ENCODE data around the gene ZNF101.
A peak's percentile ranks its signal among the peaks of the same experiment; 100 is the strongest.

The ZNF101 gene

GRCh38 chr19:19668230-19669012 is at the start of gene ZNF101:
ZNF101 (plus strand) TSS chr19:19668839; CDS start chr19:19668964, 125 bp downstream.
- DNase-seq: peak; percentile 87

GRCh38 chr19:19619181-19619848 is 49.3 kb upstream of the ZNF101 start:
- DNase-seq: no peak

- no peak for DNase-seq
Observed at GRCh38 chr19:19619849-19620210, 48.8 kb upstream of the ZNF101 start.

- DNase-seq: no peak
Observed at GRCh38 chr19:19623383-19623782, 45.3 kb upstream of the ZNF101 start.

GRCh38 chr19:19624032-19624570 is 44.5 kb upstream of the ZNF101 start:
- no peak for DNase-seq

- DNase-seq: no peak
Observed at GRCh38 chr19:19626516-19627472, 41.8 kb upstream of the ZNF101 start.

GRCh38 chr19:19627621-19628500 is 40.8 kb upstream of the ZNF101 start, which contains the start of gene LPAR2:
LPAR2 (minus strand) TSS chr19:19628220; CDS start chr19:19627275, 945 bp downstream.
- DNase-seq: peak; percentile 66

- DNase-seq: peak; percentile 30
Observed at GRCh38 chr19:19628501-19629134, 40.0 kb upstream of the ZNF101 start.

GRCh38 chr19:19630062-19630414 is 38.6 kb upstream of the ZNF101 start:
- no peak for DNase-seq

- no peak for DNase-seq
Observed at GRCh38 chr19:19630426-19630825, 38.2 kb upstream of the ZNF101 start.

GRCh38 chr19:19631346-19631745 is 37.3 kb upstream of the ZNF101 start:
- no peak for DNase-seq

- DNase-seq: no peak
Observed at GRCh38 chr19:19632661-19633060, 36.0 kb upstream of the ZNF101 start.

- DNase-seq: no peak
Observed at GRCh38 chr19:19633711-19634515, 34.7 kb upstream of the ZNF101 start.

- no peak for DNase-seq
Observed at GRCh38 chr19:19634516-19635312, 33.9 kb upstream of the ZNF101 start.

GRCh38 chr19:19635313-19635702 is 33.3 kb upstream of the ZNF101 start:
- no peak for DNase-seq

- DNase-seq: no peak
Observed at GRCh38 chr19:19636573-19637185, 32.0 kb upstream of the ZNF101 start.

GRCh38 chr19:19637186-19637522 is 31.5 kb upstream of the ZNF101 start:
- DNase-seq: no peak

- no peak for DNase-seq
Observed at GRCh38 chr19:19637523-19638251, 31.0 kb upstream of the ZNF101 start.
